Motor neuron (in vitro differentiated cells): ENCODE measurements around the gene TAAR1. TPM values are rescaled to one million over a fixed set of nuclear protein-coding genes. Genes with fewer than 3 reads are reported as not detected.
"Not testable (repeated sequence)": the region's sequence is repeated elsewhere in the genome, so short reads cannot be mapped to it uniquely, and the experiment has no call there.

Source experiments
- ATAC-seq, 8 experiments: fragments of 200-7000 bp; cut with Tn5 transposase; replicated peaks in 6 of 8; 2 replicates each; pipeline ENCODE4 v1.8.0; 2021; ENCODE audit warnings: mild to moderate bottlenecking in 8 of 8, moderate library complexity in 8 of 8
- H3K27ac ChIP-seq, 2 donors: fragments of 250-450 bp; sonication (Bioruptor Pico); 2 replicates each; pipeline ENCODE4 v1.9.0; 2021; ENCODE audit warnings: antibody characterized with exemption in 2 of 2, mild to moderate bottlenecking in 2 of 2, moderate library complexity in 1 of 2
- H3K4me1 ChIP-seq, 2 donors: fragments of 250-450 bp; sonication (Bioruptor Pico); replicated peaks in 1 of 2; 2 replicates each; pipeline ENCODE4 v1.6.1; 2021; ENCODE audit warnings: antibody characterized with exemption in 2 of 2, mild to moderate bottlenecking in 2 of 2, moderate library complexity in 1 of 2
- H3K4me3 ChIP-seq, 5 donors: fragments of 250-450 bp; sonication (Bioruptor Pico); 2 replicates each; pipeline ENCODE4 v1.9.0; 2021; ENCODE audit warnings: antibody characterized with exemption in 5 of 5, mild to moderate bottlenecking in 5 of 5, moderate library complexity in 4 of 5
- WGBS, 10 experiments: fragments of 450-650 bp; shearing (Covaris generic); methylation state at CpG; one replicate each; pipeline ENCODE4 v1.0.0; 2022; 5-methylcytosine and 5-hydroxymethylcytosine counted together
- in situ Hi-C, 9 experiments: fragments of 400-800 bp; cut with MboI; loops; one replicate each; pipeline ENCODE4 v1.15.0; 2021; ENCODE audit warnings: low sequenced_read_pairs in 9 of 9, low pct_unique_long_range_greater_than_20kb in 2 of 9; ENCODE audit not compliant: unreplicated experiment in 9 of 9
- total RNA-seq, 8 experiments: library from RNA; unstranded; fragments of 300-600 nt; gene quantifications; 2 replicates each; pipeline versions ENCODE4 v1.2.3 to v1.2.4, GENCODE V29; 2022

The TAAR1 gene
- total RNA-seq, 8 experiments from 2014 or later, result 0.31 TPM; not detected in 7

DNA sequence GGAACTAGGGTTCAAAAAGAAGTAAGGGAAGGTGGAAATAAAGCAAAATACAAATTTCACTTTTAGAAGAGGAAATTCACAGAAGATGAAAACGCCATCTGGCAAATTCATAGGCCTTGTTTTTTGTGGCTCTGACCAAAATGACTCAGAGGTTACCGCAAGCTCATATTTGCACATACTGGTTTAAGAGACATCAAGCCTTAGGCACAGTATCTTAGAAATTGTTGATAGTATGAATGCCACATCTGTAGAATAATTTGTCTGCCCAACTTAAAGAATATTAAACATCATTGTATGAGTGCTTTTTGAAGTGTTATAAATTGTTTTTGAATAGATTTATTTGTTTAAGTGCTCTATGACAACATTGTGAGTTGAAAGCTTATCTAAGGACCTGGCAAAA lies 10.6 kb downstream of the TAAR1 start:
- Histone ChIP-seq H3K27ac (no peak overlapping the region), H3K4me3 (no peak overlapping the region), H3K4me1 (no peaks in the 10 kb centered on the region)
- ATAC-seq, result peak in 3 of 8 experiments; percentile 48 to 57 (median 53)
- 0 to 100% (median 86%) methylated on average over 1 to 2 of the region's 2 CpGs for WGBS, 10 experiments
- in situ Hi-C loops, result no loop called here

DNA sequence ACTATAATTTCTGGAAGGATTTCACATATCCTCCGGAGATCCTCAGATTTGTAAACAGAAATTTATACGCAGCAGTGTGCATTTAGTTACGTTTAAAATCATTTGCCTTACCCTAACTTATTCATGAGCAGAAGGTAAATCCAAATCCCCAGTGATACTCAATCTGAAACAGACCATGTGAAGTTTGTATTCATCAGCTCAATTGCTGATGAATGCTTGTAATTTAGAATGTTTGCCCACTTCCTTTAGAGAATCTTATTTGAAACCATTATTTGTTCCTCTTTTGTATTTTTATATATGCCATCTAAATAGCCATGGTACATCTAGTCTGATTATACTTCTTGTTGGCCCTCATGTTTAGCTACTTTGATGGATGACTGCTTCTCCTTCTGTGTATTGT lies 15.4 kb downstream of the TAAR1 start:
- Histone ChIP-seq H3K4me3 (no peak overlapping the region), H3K27ac (no peak overlapping the region), H3K4me1 (no peaks in the 10 kb centered on the region)
- 49 to 93% (median 80%) methylated on average over 2 to 3 of the region's 3 CpGs for WGBS, 10 experiments
- peak in 1 of 8 experiments; percentile 50 for ATAC-seq
- in situ Hi-C loops, result no loop called here

DNA sequence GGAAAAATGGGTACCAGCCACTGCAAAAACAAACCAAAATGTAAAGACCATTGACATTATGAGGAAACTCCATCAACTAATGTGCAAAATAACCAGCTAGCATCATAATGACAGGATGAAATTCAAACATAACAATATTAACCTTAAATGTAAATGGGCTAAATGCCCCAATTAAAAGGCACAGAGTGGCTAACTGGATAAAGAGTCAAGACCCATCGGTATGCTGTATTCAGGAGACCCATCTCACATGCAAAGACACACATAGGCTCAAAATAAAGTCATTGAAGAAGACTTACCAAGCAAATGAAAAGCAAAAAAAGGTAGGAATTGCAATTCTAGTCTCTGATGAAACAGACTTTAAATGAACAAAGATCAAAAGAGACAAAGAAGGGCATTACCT lies 21.8 kb downstream of the TAAR1 start:
- in situ Hi-C loops, H3K27ac ChIP-seq, ATAC-seq, H3K4me1 ChIP-seq, H3K4me3 ChIP-seq: not testable (repeated sequence)
- 17 to 100% (median 70%) methylated on average over 1 of the region's 1 CpG; no CpG with 5 or more reads in 1 of the 10 experiments for WGBS, 10 experiments

DNA sequence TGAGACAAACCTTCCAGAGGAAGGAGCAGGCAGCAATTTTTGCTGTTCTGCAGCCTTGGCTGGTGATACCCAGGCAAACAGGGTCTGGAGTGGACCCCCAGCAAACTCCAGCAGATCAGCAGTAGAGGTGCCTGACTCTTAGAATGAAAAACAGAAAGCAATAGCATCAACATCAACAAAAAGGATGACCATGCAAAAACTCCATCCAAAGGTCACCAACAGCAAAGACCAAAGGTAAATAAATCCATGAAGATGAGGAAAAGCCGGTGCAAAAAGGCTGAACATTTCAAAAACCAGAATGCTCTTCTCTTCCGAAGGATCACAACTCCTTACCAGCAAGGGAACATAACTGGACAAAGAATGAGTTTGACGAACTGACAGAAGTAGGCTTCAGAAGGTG lies 23.1 kb downstream of the TAAR1 start:
- H3K4me3 ChIP-seq, H3K4me1 ChIP-seq, ATAC-seq, H3K27ac ChIP-seq, in situ Hi-C loops: not testable (repeated sequence)
- 0 to 100% (median 80%) methylated on average over 1 to 3 of the region's 3 CpGs; no CpG with 5 or more reads in 1 of the 10 experiments for WGBS, 10 experiments

DNA sequence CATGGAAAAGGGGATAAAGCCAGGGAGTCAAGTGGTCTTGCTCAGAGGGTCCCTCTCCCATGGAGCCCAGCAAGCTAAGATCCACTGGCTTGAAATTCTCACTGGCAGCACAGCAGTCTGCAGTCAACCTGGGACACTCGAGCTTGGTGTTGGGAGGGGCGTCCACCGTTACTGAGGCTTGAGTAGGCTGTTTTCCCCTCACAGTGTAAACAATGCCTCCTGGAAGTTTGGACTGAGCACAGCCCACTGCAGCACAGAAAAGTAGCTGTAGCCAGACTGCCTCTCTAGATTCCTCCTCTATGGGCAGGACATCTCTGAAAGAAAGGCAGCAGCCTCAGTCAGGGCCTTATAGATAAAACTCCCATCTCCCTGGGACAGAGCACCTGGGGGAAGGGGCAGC lies 23.7 kb downstream of the TAAR1 start:
- H3K27ac ChIP-seq, H3K4me3 ChIP-seq, in situ Hi-C loops, H3K4me1 ChIP-seq, ATAC-seq: not testable (repeated sequence)
- WGBS, 10 experiments, result 0 to 71% (median 60%) methylated on average over 1 to 3 of the region's 3 CpGs; no CpG with 5 or more reads in 7 of the 10 experiments

DNA sequence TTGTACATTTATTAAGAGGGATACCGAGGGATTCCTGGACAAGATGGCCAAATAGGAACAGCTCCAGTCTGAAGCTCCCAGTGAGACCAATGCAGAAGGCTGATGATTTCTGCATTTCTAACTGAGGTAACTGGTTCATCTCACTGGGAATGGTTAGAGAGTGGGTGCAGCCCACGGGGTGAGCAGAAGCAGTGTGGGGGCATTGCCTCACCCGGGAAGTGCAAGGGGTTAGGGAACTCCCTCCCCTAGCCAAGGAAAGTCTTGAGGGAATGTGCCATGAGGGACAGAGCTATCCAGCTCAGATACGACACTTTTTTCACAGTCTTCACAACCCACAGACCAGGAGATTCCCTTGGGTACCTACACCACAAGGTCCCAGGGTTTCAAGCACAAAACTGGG lies 24.2 kb downstream of the TAAR1 start:
- in situ Hi-C loops, result no loop called here
- no peak for ATAC-seq
- no peak overlapping the region for H3K27ac ChIP-seq
- H3K4me3 ChIP-seq, result no peak overlapping the region
- 10 to 89% (median 73%) methylated on average over 1 to 4 of the region's 4 CpGs; no CpG with 5 or more reads in 3 of the 10 experiments for WGBS, 10 experiments
- H3K4me1 ChIP-seq, result peaks cover 0 to 2% of the 10 kb centered on the region in 2 donors

DNA sequence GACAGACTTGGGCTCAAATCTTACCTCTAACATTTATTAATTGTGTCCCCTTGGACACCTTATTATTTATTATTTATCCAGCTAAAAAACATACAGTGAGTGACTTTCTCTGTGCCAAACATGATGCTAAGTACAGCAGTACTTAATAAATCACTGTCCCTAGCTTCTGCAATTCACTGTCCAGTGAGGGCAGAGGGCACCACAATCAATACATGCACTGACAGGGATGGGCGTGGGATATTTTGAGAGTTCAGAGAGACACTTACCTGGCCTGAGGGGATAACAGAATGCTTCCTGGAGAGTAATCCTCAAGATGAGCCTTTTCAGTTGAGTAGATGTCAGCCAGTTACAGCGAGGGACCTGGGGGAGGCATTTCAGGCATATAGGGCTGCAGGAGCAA lies 25.6 kb downstream of the TAAR1 start:
- ATAC-seq, result peak in 1 of 8 experiments; percentile 34
- Histone ChIP-seq H3K27ac (no peak overlapping the region), H3K4me1 (peaks cover 0 to 2% of the 10 kb centered on the region in 2 donors), H3K4me3 (no peak overlapping the region)
- in situ Hi-C loops, result no loop called here
- 60 to 100% (median 86%) methylated on average over 1 to 2 of the region's 2 CpGs; no CpG with 5 or more reads in 5 of the 10 experiments for WGBS, 10 experiments

DNA sequence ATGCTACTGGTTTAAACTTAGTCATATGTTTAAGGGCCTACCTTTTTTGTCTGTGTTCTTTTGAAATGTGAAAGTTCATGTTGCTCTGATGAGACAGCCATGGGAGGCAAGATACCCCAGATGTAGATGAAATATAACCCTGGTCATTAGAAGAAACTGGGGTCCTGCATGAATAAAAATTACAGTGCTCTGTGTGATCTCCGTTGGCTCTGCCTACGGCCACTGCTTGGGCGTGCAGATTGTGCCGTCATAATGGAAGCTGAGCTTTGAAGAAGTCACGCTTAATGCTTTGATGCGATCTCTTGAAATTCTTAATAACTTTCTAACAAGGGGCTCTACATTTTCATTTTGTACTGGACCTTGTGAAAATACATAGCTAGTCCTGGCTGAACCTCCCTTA lies 34.8 kb downstream of the TAAR1 start, which contains the start of gene TAAR2:
TAAR2 (minus strand) TSS at position 101 of the 400 bp plus-strand sequence; CDS start at position 101, 0 bp downstream.
- WGBS, 10 experiments, result 65 to 100% (median 94%) methylated on average over 2 to 6 of the region's 6 CpGs; no CpG with 5 or more reads in 1 of the 10 experiments
- no peak within 1 kb of the TSS for H3K27ac ChIP-seq
- H3K4me1 ChIP-seq, result no peaks in the 10 kb centered on the region
- no peak for ATAC-seq
- no peak within 1 kb of the TSS for H3K4me3 ChIP-seq
- in situ Hi-C loops, result no loop called here

DNA sequence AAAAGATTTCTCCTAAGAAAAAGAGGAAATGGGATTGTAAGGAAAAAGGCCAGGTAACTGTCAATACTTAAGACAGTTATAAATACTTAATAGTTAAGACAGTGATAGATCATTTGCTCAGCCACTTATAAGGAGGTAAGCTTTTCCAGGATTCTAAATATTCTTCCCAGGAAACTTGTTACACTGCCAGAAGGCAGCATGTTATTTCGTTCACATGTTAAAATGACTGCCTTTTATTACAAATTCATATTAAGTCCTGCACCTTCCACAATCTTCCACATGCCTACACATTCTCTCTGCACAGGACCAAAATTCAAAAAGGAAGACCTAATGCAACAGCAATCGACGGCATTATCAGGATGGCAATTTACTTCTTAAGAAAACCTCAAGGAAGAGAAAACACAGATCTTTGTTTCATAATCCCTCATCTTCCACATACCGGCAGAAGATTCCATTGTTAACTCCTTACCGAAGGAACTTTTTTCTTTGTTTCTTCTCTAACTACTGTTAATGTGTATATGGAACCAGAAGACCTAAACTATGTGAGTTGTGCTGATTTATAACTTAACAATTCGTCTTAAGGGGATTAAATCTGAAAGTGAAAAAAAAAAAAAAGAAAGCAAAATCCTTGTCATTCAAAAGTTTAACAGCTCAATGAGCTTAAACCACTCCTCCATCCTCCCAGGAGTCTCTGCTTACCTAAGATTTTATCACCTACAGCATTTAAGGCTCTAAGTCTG lies 35.7 kb downstream of the TAAR1 start:
- 6 to 87% (median 67%) methylated on average over 1 to 6 of the region's 6 CpGs; no CpG with 5 or more reads in 1 of the 10 experiments for WGBS, 10 experiments
- ATAC-seq, result no peak
- Histone ChIP-seq H3K27ac (no peak overlapping the region), H3K4me1 (no peaks in the 10 kb centered on the region), H3K4me3 (no peak overlapping the region)
- in situ Hi-C loops, result no loop called here

DNA sequence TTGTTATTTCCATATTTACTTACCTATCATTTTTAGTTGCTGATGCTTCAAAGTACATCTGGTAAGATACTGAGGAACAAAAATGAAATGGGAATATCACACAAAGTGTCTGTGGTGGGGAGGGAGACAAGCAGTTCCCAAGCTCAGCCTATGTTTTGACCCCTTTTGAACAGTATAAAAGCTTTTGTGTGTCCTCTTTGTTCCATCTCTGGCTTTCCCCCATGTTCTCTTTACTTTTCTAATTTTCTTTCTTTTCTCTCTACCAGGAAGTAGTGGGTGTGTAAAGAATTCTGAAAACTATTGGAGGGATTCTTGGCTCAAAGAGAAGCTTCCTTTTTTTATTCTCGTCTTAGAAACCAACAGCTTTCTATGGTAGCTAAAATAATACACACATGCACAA lies 42.3 kb downstream of the TAAR1 start:
- no peak overlapping the region for H3K4me3 ChIP-seq
- WGBS, 10 experiments, result 11 to 71% (median 33%) methylated on average over 1 of the region's 1 CpG; no CpG with 5 or more reads in 3 of the 10 experiments
- in situ Hi-C loops, result no loop called here

DNA sequence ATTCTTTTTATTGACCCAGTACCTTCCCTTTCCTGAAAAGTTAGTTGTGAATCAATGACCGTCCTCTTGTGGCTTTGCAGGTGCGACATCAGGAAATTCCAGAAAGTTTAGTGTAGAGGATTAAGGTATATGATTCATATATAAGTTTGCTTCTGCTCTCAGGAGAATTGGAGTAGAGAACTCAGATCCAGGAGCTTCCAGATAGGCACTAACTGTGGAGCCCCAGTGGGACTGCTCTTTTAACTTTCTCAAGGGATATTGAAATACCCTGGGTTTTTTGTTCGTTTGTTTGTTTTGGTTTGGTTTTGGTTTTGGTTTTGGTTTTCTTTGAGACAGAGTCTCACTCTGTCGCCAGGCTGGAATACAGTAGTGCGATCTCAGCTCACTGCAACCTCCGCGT lies 44.4 kb downstream of the TAAR1 start:
- ATAC-seq, result no peak
- peaks cover 0 to 8% of the 10 kb centered on the region in 2 donors for H3K4me1 ChIP-seq
- no peak overlapping the region for H3K27ac ChIP-seq
- no peak overlapping the region for H3K4me3 ChIP-seq
- 40 to 100% (median 90%) methylated on average over 1 to 6 of the region's 7 CpGs for WGBS, 10 experiments
- in situ Hi-C loops, result no loop called here

More for the DNA sequence above, 42.3 kb downstream of the TAAR1 start:
- ATAC-seq, result peak in 2 of 8 experiments; percentile 58 to 93
- no peak overlapping the region for H3K27ac ChIP-seq
- H3K4me1 ChIP-seq, result peaks cover 0 to 8% of the 10 kb centered on the region in 2 donors

DNA sequence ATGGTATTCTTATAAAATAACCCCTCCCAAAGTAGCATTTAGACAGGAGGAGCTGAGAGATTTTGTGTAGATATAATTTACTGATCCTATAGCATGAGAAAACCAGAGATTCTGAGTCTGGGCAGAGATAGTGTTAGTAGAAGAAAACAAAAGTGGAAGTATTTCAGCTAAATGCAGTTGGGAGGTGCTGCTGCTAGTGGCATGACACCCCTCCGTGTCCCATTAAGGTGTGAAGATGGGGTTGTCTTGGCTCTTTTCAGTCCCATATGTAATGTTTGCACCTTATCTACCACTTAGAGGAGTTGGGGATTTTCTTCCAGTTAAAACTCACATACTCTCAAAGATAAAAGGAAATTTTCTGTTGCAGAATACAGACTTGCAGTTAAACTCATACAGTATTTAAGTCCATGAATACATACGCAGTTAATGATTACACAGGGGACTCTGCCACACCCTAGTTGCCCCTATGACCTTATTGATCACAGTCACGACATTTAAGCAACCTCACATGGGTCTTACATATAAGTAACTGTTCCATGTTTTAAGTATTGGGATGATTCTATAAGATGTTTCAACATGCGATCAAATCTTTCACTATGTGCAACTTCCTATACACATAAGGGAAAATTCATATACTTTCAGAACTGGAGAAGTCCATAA lies 46.4 kb downstream of the TAAR1 start:
- ATAC-seq, result no peak
- Histone ChIP-seq H3K4me3 (no peak overlapping the region), H3K4me1 (peaks cover 0 to 8% of the 10 kb centered on the region in 2 donors), H3K27ac (no peak overlapping the region)
- 0 to 87% (median 64%) methylated on average over 1 to 4 of the region's 4 CpGs; no CpG with 5 or more reads in 2 of the 10 experiments for WGBS, 10 experiments
- in situ Hi-C loops, result no loop called here

DNA sequence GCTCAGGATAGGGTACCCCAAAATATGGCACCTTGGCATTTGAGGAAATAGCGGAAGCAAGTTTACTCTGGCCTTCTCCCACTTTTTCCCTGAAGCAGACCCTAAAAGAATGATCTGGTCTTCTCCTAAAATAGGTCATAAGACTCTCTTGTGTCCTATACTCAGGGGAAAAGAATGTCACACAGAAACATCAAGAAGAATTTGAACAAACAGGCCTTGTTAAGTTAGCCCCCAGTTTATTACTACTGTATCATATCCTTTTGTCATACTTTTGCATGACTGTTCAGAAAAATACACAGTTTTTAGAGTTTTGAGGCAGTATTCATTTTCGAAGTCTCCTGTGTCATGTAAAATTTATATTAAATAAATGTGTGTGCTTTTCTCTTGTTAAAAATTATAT lies 47.4 kb downstream of the TAAR1 start:
- in situ Hi-C loops, result no loop called here
- ATAC-seq, result no peak
- Histone ChIP-seq H3K4me1 (peaks cover 0 to 4% of the 10 kb centered on the region in 2 donors), H3K27ac (no peak overlapping the region), H3K4me3 (no peak overlapping the region)
- 14 to 100% (median 82%) methylated on average over 1 to 2 of the region's 2 CpGs for WGBS, 10 experiments
